Right lobe of liver (tissue), 4 donors: ENCODE data around the gene CALD1.

Experiments used
- POLR2A ChIP-seq: fragments of 450-650 bp; IDR thresholded peaks from one replicate; pipeline ENCODE4 v1.6.1; 2017; ENCODE audit warnings: antibody characterized with exemption, mild to moderate bottlenecking
- TF ChIP-seq, protein P1 (sequence below), 4 donors: fragments of 200-600 bp in 3 of 4; fragments of 450-650 bp in 1 of 4; IDR thresholded peaks; one replicate each; pipeline versions ENCODE4 v1.5.1 to v1.8.0; 2016 to 2022; ENCODE audit warnings: antibody characterized with exemption in 4 of 4, mild to moderate bottlenecking in 2 of 4
- donor health status: DM: no; HTN: no; CAD: no.
- donor health status: DM: no; HTN: no; CAD: no.
- donor health status: DM: no; HTN: yes; CAD: no.

GRCh38 chr7:134773164-134773563, 6.3 kb upstream of the CALD1 start:
- TF ChIP-seq, protein P1, sequence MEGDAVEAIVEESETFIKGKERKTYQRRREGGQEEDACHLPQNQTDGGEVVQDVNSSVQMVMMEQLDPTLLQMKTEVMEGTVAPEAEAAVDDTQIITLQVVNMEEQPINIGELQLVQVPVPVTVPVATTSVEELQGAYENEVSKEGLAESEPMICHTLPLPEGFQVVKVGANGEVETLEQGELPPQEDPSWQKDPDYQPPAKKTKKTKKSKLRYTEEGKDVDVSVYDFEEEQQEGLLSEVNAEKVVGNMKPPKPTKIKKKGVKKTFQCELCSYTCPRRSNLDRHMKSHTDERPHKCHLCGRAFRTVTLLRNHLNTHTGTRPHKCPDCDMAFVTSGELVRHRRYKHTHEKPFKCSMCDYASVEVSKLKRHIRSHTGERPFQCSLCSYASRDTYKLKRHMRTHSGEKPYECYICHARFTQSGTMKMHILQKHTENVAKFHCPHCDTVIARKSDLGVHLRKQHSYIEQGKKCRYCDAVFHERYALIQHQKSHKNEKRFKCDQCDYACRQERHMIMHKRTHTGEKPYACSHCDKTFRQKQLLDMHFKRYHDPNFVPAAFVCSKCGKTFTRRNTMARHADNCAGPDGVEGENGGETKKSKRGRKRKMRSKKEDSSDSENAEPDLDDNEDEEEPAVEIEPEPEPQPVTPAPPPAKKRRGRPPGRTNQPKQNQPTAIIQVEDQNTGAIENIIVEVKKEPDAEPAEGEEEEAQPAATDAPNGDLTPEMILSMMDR (IDR thresholded peaks at IDR 0.05): no peak
- no peak for TF ChIP-seq POLR2A
